ENCODE data around the gene TRDMT1. TPM values are rescaled to one million over a fixed set of nuclear protein-coding genes. Genes with fewer than 3 reads are reported as not detected.
"Not testable (repeated sequence)": the region's sequence is repeated elsewhere in the genome, so short reads cannot be mapped to it uniquely, and the experiment has no call there.

TRDMT1 gene
- total and polyA plus RNA-seq, 8 donors: 6.6 to 18.4 (median 12.7) TPM

DNA sequence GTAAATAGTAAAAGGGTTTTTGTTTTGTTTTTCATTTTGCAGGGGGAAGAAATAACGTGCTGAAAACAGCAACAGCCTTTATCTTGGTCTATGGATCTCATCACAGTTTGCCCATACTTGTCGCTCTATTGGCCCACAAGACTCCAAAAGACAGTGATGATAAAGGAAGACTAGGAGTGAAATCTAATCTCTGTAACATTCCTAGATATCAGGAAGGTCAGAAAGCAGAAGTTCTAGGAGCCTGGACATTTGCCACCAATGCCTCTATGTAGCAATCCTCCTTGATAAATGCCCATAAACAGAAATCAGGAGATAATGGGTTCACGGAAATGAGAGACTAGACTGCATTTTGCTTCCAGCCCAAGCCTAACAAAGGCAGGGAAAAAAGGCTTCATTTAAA, 80.8 kb downstream of the TRDMT1 start:
- DNase-seq: no peak

DNA sequence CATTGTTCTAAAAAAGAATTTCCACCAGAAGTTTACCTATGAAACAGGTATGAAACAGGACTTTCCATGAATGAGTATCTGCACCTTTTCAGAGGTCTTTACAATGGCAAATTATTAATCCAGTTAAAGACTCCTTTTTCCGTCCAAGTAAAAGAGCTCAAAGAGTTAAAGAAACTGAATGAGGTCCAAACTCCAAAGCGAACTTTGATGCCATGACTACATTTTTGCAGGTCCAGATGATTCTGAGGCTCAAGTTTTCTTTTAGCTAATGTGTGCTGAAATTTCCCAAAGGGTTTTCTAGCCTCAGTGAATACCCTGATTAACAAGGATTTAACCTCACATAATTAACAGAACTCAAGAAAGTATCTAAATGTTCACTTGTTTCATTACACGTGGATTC, 81.6 kb downstream of the TRDMT1 start:
- TF ChIP-seq, protein P1, sequence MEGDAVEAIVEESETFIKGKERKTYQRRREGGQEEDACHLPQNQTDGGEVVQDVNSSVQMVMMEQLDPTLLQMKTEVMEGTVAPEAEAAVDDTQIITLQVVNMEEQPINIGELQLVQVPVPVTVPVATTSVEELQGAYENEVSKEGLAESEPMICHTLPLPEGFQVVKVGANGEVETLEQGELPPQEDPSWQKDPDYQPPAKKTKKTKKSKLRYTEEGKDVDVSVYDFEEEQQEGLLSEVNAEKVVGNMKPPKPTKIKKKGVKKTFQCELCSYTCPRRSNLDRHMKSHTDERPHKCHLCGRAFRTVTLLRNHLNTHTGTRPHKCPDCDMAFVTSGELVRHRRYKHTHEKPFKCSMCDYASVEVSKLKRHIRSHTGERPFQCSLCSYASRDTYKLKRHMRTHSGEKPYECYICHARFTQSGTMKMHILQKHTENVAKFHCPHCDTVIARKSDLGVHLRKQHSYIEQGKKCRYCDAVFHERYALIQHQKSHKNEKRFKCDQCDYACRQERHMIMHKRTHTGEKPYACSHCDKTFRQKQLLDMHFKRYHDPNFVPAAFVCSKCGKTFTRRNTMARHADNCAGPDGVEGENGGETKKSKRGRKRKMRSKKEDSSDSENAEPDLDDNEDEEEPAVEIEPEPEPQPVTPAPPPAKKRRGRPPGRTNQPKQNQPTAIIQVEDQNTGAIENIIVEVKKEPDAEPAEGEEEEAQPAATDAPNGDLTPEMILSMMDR (IDR thresholded peaks at IDR 0.05): no peak
- Histone ChIP-seq H3K27me3 (no peaks in the 10 kb centered on the region), H3K27ac (no peak overlapping the region), H3K4me1 (no peaks in the 10 kb centered on the region), H3K4me3 (no peak overlapping the region), H3K36me3 (no peaks in the 10 kb centered on the region), H3K9me3 (no peaks in the 10 kb centered on the region)
- ATAC-seq (no peak), DNase-seq (no peak)
- intact Hi-C loops (cut with DNase I): no loop called here

More for the DNA sequence above, 80.8 kb downstream of the TRDMT1 start:
- no peaks in the 10 kb centered on the region for H3K36me3 ChIP-seq
- H3K4me1 ChIP-seq: no peaks in the 10 kb centered on the region
- H3K27me3 ChIP-seq: no peaks in the 10 kb centered on the region
- no peak for ATAC-seq
- intact Hi-C loops (cut with DNase I): no loop called here
- H3K27ac ChIP-seq: no peak overlapping the region
- TF ChIP-seq, protein P1 (IDR thresholded peaks at IDR 0.05): no peak
- no peak overlapping the region for H3K4me3 ChIP-seq
- no peaks in the 10 kb centered on the region for H3K9me3 ChIP-seq

DNA sequence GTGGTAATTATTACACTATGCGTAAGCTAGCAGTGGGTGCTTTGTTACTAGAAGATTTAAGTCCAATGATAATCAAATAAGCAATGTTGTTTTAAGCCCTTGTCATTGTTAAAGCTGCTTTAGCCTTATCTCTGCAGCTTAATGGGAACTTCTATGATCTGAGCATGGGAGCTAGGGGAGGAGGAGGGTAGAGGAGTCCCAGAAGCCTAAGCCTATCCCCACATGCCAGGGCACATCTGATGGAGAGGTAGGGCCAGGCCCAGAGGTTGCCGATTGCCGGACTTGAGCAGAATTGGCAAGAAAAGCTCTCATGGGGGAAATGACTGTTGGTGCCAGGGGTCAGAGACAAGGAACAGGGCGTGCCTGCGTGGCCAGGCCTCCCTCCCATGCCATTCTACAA, 85.3 kb downstream of the TRDMT1 start:
- TF ChIP-seq, protein P1 (IDR thresholded peaks at IDR 0.05): no peak
- Histone ChIP-seq H3K27ac (no peak overlapping the region), H3K4me3 (no peak overlapping the region), H3K4me1 (no peaks in the 10 kb centered on the region), H3K36me3 (no peaks in the 10 kb centered on the region), H3K27me3 (no peaks in the 10 kb centered on the region), H3K9me3 (no peaks in the 10 kb centered on the region)
- ATAC-seq: no peak
- no peak for DNase-seq
- intact Hi-C loops (cut with DNase I): no loop called here

DNA sequence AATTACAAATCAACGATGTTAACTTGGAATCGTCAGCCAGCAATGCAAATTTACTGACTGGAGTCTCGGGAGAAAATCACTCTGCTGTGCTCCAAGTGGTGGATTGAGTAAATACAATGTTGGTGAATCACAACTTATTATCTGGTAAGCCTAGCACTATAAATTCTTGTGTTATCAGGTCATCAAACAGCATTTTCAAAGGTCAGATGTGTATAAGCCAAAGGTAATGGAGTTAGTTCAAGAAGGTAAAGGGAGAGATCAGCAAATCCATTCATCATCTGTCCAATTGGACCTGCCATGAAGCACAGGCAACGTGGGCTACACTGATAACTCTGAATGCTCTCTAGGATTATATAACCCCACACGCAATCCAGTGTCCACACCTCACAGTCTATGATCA, 85.8 kb downstream of the TRDMT1 start:
- no peak overlapping the region for H3K27ac ChIP-seq
- no peaks in the 10 kb centered on the region for H3K9me3 ChIP-seq
- TF ChIP-seq, protein P1 (IDR thresholded peaks at IDR 0.05): no peak
- no peaks in the 10 kb centered on the region for H3K4me1 ChIP-seq
- intact Hi-C loops (cut with DNase I): no loop called here
- ATAC-seq (peak; percentile 36), DNase-seq (no peak)
- H3K27me3 ChIP-seq: no peaks in the 10 kb centered on the region
- H3K4me3 ChIP-seq: no peak overlapping the region
- H3K36me3 ChIP-seq: no peaks in the 10 kb centered on the region

DNA sequence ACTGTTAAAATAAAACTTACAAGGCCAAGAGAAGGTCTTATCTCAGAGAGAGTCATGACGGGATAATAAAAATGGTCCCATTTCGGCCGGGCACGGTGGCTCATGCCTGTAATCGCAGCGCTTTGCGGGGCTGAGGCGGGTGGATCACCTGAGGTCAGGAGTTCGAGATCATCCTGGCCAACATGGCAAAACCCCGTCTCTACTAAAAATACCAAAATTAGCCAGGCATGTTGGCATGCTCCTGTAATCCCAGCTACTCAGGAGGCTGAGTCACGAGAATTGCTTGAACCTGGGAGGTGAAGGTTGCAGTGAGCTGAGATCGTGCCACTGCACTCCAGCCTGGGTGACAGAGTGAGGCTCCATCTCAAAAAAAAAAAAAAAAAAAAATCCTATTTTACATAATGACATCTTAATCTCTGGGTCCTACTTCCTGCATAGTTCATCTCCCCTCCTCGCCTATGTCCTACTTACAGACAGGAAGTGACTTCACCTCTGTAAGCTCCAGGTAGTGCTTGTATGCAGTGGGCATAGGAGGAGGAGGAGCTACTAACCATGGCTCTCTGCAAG, 86.5 kb downstream of the TRDMT1 start:
- H3K27me3 ChIP-seq; intact Hi-C loops (cut with DNase I); ATAC-seq; H3K4me3 ChIP-seq; DNase-seq; H3K9me3 ChIP-seq; H3K27ac ChIP-seq; H3K36me3 ChIP-seq; H3K4me1 ChIP-seq: not testable (repeated sequence)

All from left lung (tissue), 10 donors.